Hepatocyte (in vitro differentiated cells): Measurements from ENCODE around the gene WHRN. TPM values are rescaled to one million over a fixed set of nuclear protein-coding genes. Genes with fewer than 3 reads are reported as not detected.

ENCODE experiments used
- DNase-seq: peaks from one replicate; pipeline ENCODE4 v3.0.0-alpha.2; 2016; ENCODE audit warnings: low spot score
- H2AFZ ChIP-seq: fragments of 200-600 bp; sonication (generic); 2 replicates; pipeline ENCODE4 v1.6.0; 2016; ENCODE audit warnings: antibody characterized with exemption, mild to moderate bottlenecking
- H3K27ac ChIP-seq: fragments of 200-600 bp; sonication (generic); 2 replicates; pipeline ENCODE4 v1.5.1; 2016; ENCODE audit warnings: mild to moderate bottlenecking
- H3K27me3 ChIP-seq: fragments of 200-600 bp; sonication (generic); 2 replicates; pipeline ENCODE4 v1.6.1; 2016
- H3K36me3 ChIP-seq: fragments of 200-600 bp; sonication (generic); replicated peaks from 2 replicates; pipeline ENCODE4 v1.5.1; 2016; ENCODE audit warnings: low read depth; ENCODE audit not compliant: insufficient read depth
- H3K4me1 ChIP-seq: fragments of 200-600 bp; sonication (generic); 2 replicates; pipeline ENCODE4 v1.5.1; 2016; ENCODE audit warnings: mild to moderate bottlenecking, moderate library complexity; ENCODE audit not compliant: insufficient read depth
- H3K4me2 ChIP-seq: fragments of 200-600 bp; sonication (generic); 2 replicates; pipeline ENCODE4 v1.6.0; 2016
- H3K4me3 ChIP-seq: fragments of 200-600 bp; sonication (generic); 2 replicates; pipeline ENCODE4 v1.5.1; 2016; ENCODE audit warnings: mild to moderate bottlenecking
- H3K79me2 ChIP-seq: fragments of 200-600 bp; sonication (generic); 2 replicates; pipeline ENCODE4 v1.6.0; 2017; ENCODE audit warnings: mild to moderate bottlenecking
- H3K9me2 ChIP-seq: fragments of 200-600 bp; sonication (generic); replicated peaks from 2 replicates; pipeline ENCODE4 v1.6.0; 2017; ENCODE audit warnings: mild to moderate bottlenecking; ENCODE audit not compliant: insufficient read depth
- H3K9me3 ChIP-seq: fragments of 200-600 bp; sonication (generic); 2 replicates; pipeline ENCODE4 v1.5.1; 2016; ENCODE audit warnings: low read depth, mild to moderate bottlenecking
- H4K20me1 ChIP-seq: fragments of 200-600 bp; sonication (generic); 2 replicates; pipeline ENCODE4 v1.6.0; 2016; ENCODE audit warnings: mild to moderate bottlenecking; ENCODE audit not compliant: insufficient read depth, poor library complexity, severe bottlenecking
- EZH2 ChIP-seq: fragments of 200-600 bp; sonication (generic); IDR thresholded peaks from 2 replicates; pipeline ENCODE4 v1.6.1; 2016; ENCODE audit warnings: antibody characterized with exemption, mild to moderate bottlenecking, borderline replicate concordance
- EZH2phosphoT487 ChIP-seq: fragments of 200-600 bp; sonication (generic); IDR thresholded peaks from one replicate; pipeline ENCODE4 v1.6.1; 2018; ENCODE audit warnings: antibody characterized with exemption, mild to moderate bottlenecking, low read depth, moderate library complexity; ENCODE audit not compliant: unreplicated experiment, severe bottlenecking
- WGBS: methylation state at CpG from one replicate; pipeline ENCODE4 v1.1.6; 2016; ENCODE audit warnings: low lambda C conversion rate; ENCODE audit errors: missing lambda C conversion rate; 5-methylcytosine and 5-hydroxymethylcytosine counted together
- polyA plus RNA-seq: library from polyadenylated mRNA; unstranded; fragments of >200 nt; fragmentation: Nextera tagmentation; extraction: Ambion mirVana; gene quantifications from 2 replicates; pipeline ENCODE4 v1.2.1, GENCODE V29; 2016
- total RNA-seq: library from RNA; depleted of rRNA; stranded (reverse); fragments of >200 nt; gene quantifications from 2 replicates; pipeline ENCODE4 v1.2.3, GENCODE V29; 2014
- TF ChIP-seq, protein P1 (sequence below): fragments of 200-600 bp; sonication (generic); IDR thresholded peaks from 2 replicates; pipeline ENCODE4 v1.5.1; 2016; ENCODE audit warnings: antibody characterized with exemption, mild to moderate bottlenecking; ENCODE audit not compliant: poor library complexity

Gene WHRN
- total and polyA plus RNA-seq, 2 experiments from 2014 or later, result 3.2 to 6.6 TPM

DNA sequence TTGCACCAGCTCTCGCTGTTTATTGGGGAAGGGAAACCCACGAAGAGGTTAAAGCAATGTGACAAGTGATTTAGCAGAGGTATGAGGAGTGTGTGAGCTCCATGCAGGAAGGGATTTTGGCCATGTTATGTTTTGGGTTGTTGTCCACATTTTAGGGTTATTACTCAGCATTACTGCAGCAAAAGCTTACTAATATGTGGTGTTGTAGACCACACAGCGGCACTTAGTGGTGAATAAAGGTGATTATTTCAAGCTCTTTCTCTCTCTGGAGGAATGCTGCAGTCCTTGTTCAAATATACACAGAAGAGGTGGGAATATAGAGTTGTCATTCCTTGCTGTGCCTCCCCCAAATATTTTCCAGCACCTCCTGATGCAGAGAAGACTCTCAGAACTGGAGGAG lies 87.8 kb downstream of the WHRN start:
- Histone ChIP-seq H3K79me2 (no peaks in the 10 kb centered on the region), H3K4me2 (no peak overlapping the region), H3K27me3 (no peaks in the 10 kb centered on the region), H3K36me3 (no peaks in the 10 kb centered on the region), H4K20me1 (no peaks in the 10 kb centered on the region), H3K27ac (peak overlapping the region; percentile 66), H3K4me3 (no peak overlapping the region), H2AFZ (no peak overlapping the region), H3K4me1 (peaks cover 7% of the 10 kb centered on the region), H3K9me2 (no peaks in the 10 kb centered on the region), H3K9me3 (no peaks in the 10 kb centered on the region)
- TF ChIP-seq EZH2phosphoT487, result no peak
- no peak for TF ChIP-seq EZH2
- TF ChIP-seq, protein P1, sequence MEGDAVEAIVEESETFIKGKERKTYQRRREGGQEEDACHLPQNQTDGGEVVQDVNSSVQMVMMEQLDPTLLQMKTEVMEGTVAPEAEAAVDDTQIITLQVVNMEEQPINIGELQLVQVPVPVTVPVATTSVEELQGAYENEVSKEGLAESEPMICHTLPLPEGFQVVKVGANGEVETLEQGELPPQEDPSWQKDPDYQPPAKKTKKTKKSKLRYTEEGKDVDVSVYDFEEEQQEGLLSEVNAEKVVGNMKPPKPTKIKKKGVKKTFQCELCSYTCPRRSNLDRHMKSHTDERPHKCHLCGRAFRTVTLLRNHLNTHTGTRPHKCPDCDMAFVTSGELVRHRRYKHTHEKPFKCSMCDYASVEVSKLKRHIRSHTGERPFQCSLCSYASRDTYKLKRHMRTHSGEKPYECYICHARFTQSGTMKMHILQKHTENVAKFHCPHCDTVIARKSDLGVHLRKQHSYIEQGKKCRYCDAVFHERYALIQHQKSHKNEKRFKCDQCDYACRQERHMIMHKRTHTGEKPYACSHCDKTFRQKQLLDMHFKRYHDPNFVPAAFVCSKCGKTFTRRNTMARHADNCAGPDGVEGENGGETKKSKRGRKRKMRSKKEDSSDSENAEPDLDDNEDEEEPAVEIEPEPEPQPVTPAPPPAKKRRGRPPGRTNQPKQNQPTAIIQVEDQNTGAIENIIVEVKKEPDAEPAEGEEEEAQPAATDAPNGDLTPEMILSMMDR, result no peak
- WGBS, result 75% methylated on average over 3 of the region's 3 CpGs
- DNase-seq, result no peak

DNA sequence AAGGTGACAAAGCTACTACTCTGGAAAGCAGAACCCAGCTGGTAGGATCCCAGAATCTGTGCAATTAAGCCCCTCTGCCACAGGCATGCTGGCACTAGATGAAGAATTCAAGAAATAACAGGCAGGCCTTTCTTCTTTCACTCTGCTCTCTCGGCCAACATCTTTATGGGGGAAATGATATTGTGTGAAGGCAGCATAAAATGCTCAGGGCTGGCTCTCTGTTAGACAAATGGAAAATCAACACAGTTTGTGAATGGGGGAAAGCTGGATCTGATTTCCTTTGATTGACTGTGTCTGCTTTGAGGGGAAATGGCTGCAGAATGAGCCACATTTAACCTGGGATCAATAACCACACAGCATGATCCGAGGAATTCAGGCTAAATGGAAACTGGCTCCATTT lies 88.4 kb downstream of the WHRN start:
- TF ChIP-seq EZH2phosphoT487 (no peak), EZH2 (no peak)
- TF ChIP-seq, protein P1, result no peak
- Histone ChIP-seq H3K9me3 (no peaks in the 10 kb centered on the region), H3K79me2 (no peaks in the 10 kb centered on the region), H3K27ac (peak overlapping the region; percentile 66), H3K27me3 (no peaks in the 10 kb centered on the region), H2AFZ (no peak overlapping the region), H3K9me2 (no peaks in the 10 kb centered on the region), H3K36me3 (no peaks in the 10 kb centered on the region), H3K4me3 (no peak overlapping the region), H3K4me1 (peaks cover 7% of the 10 kb centered on the region), H3K4me2 (no peak overlapping the region), H4K20me1 (no peaks in the 10 kb centered on the region)
- WGBS, result 73% methylated on average over 2 of the region's 2 CpGs
- no peak for DNase-seq

DNA sequence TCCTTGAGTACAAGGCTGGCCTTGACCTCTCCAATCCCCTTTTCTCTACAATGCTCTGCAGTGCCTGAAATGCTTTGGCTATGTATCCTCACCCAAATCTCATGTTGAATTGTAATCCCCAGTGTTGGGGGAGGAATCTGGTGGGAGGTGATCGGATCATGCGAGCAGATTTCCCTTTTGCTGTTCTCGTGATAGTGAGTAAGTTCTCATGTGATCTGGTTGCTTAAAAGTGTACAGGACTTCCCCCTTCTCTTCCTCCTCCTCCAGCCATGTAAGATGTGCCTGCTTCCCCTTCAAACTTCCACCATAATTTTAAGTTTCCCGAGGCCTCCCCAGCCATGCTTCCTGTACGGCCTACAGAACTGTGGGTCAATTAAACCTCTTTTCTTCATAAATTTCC lies 89.0 kb downstream of the WHRN start:
- no peak for DNase-seq
- no peaks in the 10 kb centered on the region for H3K36me3 ChIP-seq
- peaks cover 7% of the 10 kb centered on the region for H3K4me1 ChIP-seq
- no peak overlapping the region for H3K4me3 ChIP-seq
- H3K9me3 ChIP-seq, result no peaks in the 10 kb centered on the region
- H4K20me1 ChIP-seq, result no peaks in the 10 kb centered on the region
- TF ChIP-seq, protein P1, result no peak
- TF ChIP-seq EZH2phosphoT487 (no peak), EZH2 (no peak)
- H3K4me2 ChIP-seq, result no peak overlapping the region
- H3K9me2 ChIP-seq, result no peaks in the 10 kb centered on the region
- H3K27ac ChIP-seq, result peak overlapping the region; percentile 17
- H3K27me3 ChIP-seq, result no peaks in the 10 kb centered on the region
- 92% methylated on average over 5 of the region's 5 CpGs for WGBS
- no peak overlapping the region for H2AFZ ChIP-seq
- H3K79me2 ChIP-seq, result no peaks in the 10 kb centered on the region

DNA sequence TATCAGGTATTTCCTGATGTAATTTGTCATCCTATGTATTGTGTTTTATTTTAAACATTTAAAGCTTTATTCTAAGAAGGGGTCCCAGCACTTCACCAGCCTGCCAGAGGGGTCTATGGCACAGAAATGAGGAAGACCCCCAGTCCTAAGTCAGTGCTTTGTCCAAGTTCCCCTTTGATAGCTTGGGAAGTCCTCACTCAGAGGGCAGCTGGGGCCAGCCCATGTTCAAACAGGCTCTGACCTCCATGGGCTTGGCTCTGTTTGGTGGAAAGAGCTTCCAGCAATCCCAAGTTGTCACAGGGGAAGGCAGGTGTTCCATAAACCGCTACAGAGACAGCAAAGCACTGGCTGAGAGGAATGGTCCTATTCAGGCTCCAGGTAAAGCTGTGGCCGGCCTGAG lies 90.9 kb downstream of the WHRN start:
- no peaks in the 10 kb centered on the region for H3K36me3 ChIP-seq
- no peak overlapping the region for H3K27ac ChIP-seq
- H3K4me2 ChIP-seq, result no peak overlapping the region
- peaks cover 7% of the 10 kb centered on the region for H3K4me1 ChIP-seq
- WGBS, result 79% methylated on average over 2 of the region's 2 CpGs
- H2AFZ ChIP-seq, result no peak overlapping the region
- H3K4me3 ChIP-seq, result no peak overlapping the region
- TF ChIP-seq EZH2 (no peak), EZH2phosphoT487 (no peak)
- TF ChIP-seq, protein P1, result no peak
- no peak for DNase-seq
- no peaks in the 10 kb centered on the region for H4K20me1 ChIP-seq
- no peaks in the 10 kb centered on the region for H3K9me3 ChIP-seq
- H3K79me2 ChIP-seq, result no peaks in the 10 kb centered on the region
- H3K27me3 ChIP-seq, result no peaks in the 10 kb centered on the region
- H3K9me2 ChIP-seq, result no peaks in the 10 kb centered on the region
